Progenitor cell of endocrine pancreas (in vitro differentiated cells): ENCODE measurements around the gene CORO6. TPM values are rescaled to one million over a fixed set of nuclear protein-coding genes. Genes with fewer than 3 reads are reported as not detected.

Experiments
- DNase-seq: peaks from one replicate; pipeline ENCODE4 v3.0.0; 2021; ENCODE audit warnings: low spot score; ENCODE audit not compliant: unreplicated experiment
- H3K27ac Mint-ChIP-seq: 2 replicates; pipeline ENCODE4 v1.8.0; 2021; ENCODE audit warnings: mild to moderate bottlenecking, moderate library complexity, mixed read lengths
- H3K27me3 Mint-ChIP-seq: 2 replicates; pipeline ENCODE4 v1.8.0; 2021; ENCODE audit warnings: mixed read lengths
- H3K36me3 Mint-ChIP-seq: 2 replicates; pipeline ENCODE4 v1.8.0; 2022; ENCODE audit warnings: mixed read lengths; ENCODE audit not compliant: insufficient read depth
- H3K4me1 Mint-ChIP-seq: 2 replicates; pipeline ENCODE4 v1.8.0; 2021; ENCODE audit warnings: low read depth, mixed read lengths
- H3K4me3 Mint-ChIP-seq: 2 replicates; pipeline ENCODE4 v1.8.0; 2021; ENCODE audit warnings: low read depth, mild to moderate bottlenecking, moderate library complexity, mixed read lengths
- H3K9me3 Mint-ChIP-seq: 2 replicates; pipeline ENCODE4 v1.8.0; 2021; ENCODE audit warnings: low read depth, mixed read lengths
- CTCF ChIP-seq: fragments of 200-600 bp; sonication (generic); IDR thresholded peaks from one replicate; pipeline ENCODE4 v1.5.0; 2021; ENCODE audit warnings: antibody characterized with exemption, mild to moderate bottlenecking; ENCODE audit not compliant: unreplicated experiment
- total RNA-seq: library from RNA; stranded (reverse); gene quantifications from 2 replicates; pipeline ENCODE4 v1.2.1, GENCODE V29; 2021

CORO6 gene
- total RNA-seq, 1 donor from 2014 or later, result not detected

- peaks cover 22% of the 10 kb centered on the region for H3K4me1 Mint-ChIP-seq
- TF ChIP-seq CTCF, result no peak
- no peaks in the 10 kb centered on the region for H3K36me3 Mint-ChIP-seq
- DNase-seq, result peak; percentile 79
- no peaks in the 10 kb centered on the region for H3K27me3 Mint-ChIP-seq
- peak within 1 kb of the TSS; percentile 1 for H3K27ac Mint-ChIP-seq
- no peaks in the 10 kb centered on the region for H3K9me3 Mint-ChIP-seq
- H3K4me3 Mint-ChIP-seq, result peak within 1 kb of the TSS; percentile 79
Observed at GRCh38 chr17:29589524-29590410, 32.9 kb downstream of the CORO6 start, which contains the start of gene GIT1. GIT1 (minus strand) TSS chr17:29589648; CDS start chr17:29589378, 270 bp downstream.

- H3K9me3 Mint-ChIP-seq, result no peaks in the 10 kb centered on the region
- no peak for TF ChIP-seq CTCF
- no peak for DNase-seq
- H3K36me3 Mint-ChIP-seq, result no peaks in the 10 kb centered on the region
- H3K4me1 Mint-ChIP-seq, result peaks cover 28% of the 10 kb centered on the region
- peak overlapping the region; percentile 79 for H3K4me3 Mint-ChIP-seq
- no peak overlapping the region for H3K27ac Mint-ChIP-seq
- no peaks in the 10 kb centered on the region for H3K27me3 Mint-ChIP-seq
Observed at GRCh38 chr17:29588562-29589411, 33.9 kb downstream of the CORO6 start.

- Mint-ChIP-seq H3K9me3 (no peaks in the 10 kb centered on the region), H3K4me1 (peaks cover 28% of the 10 kb centered on the region), H3K36me3 (no peaks in the 10 kb centered on the region), H3K27ac (peak overlapping the region; percentile 69), H3K4me3 (peak overlapping the region; percentile 79), H3K27me3 (no peaks in the 10 kb centered on the region)
- TF ChIP-seq CTCF, result no peak
- DNase-seq, result no peak
Observed at GRCh38 chr17:29588017-29588561, 34.6 kb downstream of the CORO6 start.

- Mint-ChIP-seq H3K27me3 (no peaks in the 10 kb centered on the region), H3K4me3 (peak overlapping the region; percentile 79), H3K27ac (no peak overlapping the region), H3K36me3 (no peaks in the 10 kb centered on the region), H3K4me1 (peaks cover 28% of the 10 kb centered on the region), H3K9me3 (no peaks in the 10 kb centered on the region)
- TF ChIP-seq CTCF, result no peak
- no peak for DNase-seq
Observed at GRCh38 chr17:29587591-29587990, 35.1 kb downstream of the CORO6 start.
